Measurements from ENCODE around the gene PSMD13.
"Not testable (repeated sequence)": the region's sequence is repeated elsewhere in the genome, so short reads cannot be mapped to it uniquely, and the experiment has no call there.

Gene PSMD13

GRCh38 chr11:236774-237767 lies at the start of gene PSMD13:
TSS of gene PSMD13 (plus strand) at chr11:236976. CDS start at chr11:237050, 74 bp downstream.
- peak within 1 kb of the TSS; percentile 100 for H3K4me3 ChIP-seq (ENCODE audit: low read depth, low read length)
- TF ChIP-seq CTCF (IDR thresholded peaks at IDR 0.05; ENCODE audit: control insufficient read depth, extremely low read depth, insufficient read depth), result no peak
- DNase-seq (ENCODE audit: low read depth), result peak; percentile 48

GRCh38 chr11:189200-189783 lies 47.5 kb upstream of the PSMD13 start:
- DNase-seq (ENCODE audit: low read depth); H3K4me3 ChIP-seq (ENCODE audit: low read depth, low read length): not testable (repeated sequence)

GRCh38 chr11:189843-190311 lies 46.9 kb upstream of the PSMD13 start:
- not testable (repeated sequence) for H3K4me3 ChIP-seq (ENCODE audit: low read depth, low read length); DNase-seq (ENCODE audit: low read depth)
- peak; percentile 30 for TF ChIP-seq CTCF (IDR thresholded peaks at IDR 0.05; ENCODE audit: control insufficient read depth, extremely low read depth, insufficient read depth)

GRCh38 chr11:190546-190945 lies 46.2 kb upstream of the PSMD13 start:
- not testable (repeated sequence) for H3K4me3 ChIP-seq (ENCODE audit: low read depth, low read length); DNase-seq (ENCODE audit: low read depth)

GRCh38 chr11:191490-192478 lies 45.0 kb upstream of the PSMD13 start:
- TF ChIP-seq CTCF (IDR thresholded peaks at IDR 0.05; ENCODE audit: control insufficient read depth, extremely low read depth, insufficient read depth), result peak; percentile 28; the same call in 1 of the 2 replicates
- H3K4me3 ChIP-seq (ENCODE audit: low read depth, low read length); DNase-seq (ENCODE audit: low read depth): not testable (repeated sequence)

- H3K4me3 ChIP-seq (ENCODE audit: low read depth, low read length); DNase-seq (ENCODE audit: low read depth): not testable (repeated sequence)
Measured at GRCh38 chr11:192674-193128, 44.1 kb upstream of the PSMD13 start, which contains the start of gene SCGB1C1. TSS of gene SCGB1C1 (plus strand) at chr11:193078. CDS start at chr11:193100, 22 bp downstream.

GRCh38 chr11:193481-193880 lies 43.3 kb upstream of the PSMD13 start:
- H3K4me3 ChIP-seq (ENCODE audit: low read depth, low read length); DNase-seq (ENCODE audit: low read depth): not testable (repeated sequence)

GRCh38 chr11:196786-197731 lies 39.7 kb upstream of the PSMD13 start:
- no peak for DNase-seq (ENCODE audit: low read depth)
- TF ChIP-seq CTCF (IDR thresholded peaks at IDR 0.05; ENCODE audit: control insufficient read depth, extremely low read depth, insufficient read depth), result no peak
- no peak overlapping the region for H3K4me3 ChIP-seq (ENCODE audit: low read depth, low read length)

All from LNCaP clone FGC (cell line).